ENCODE measurements around the gene CPHXL2.

DNA sequence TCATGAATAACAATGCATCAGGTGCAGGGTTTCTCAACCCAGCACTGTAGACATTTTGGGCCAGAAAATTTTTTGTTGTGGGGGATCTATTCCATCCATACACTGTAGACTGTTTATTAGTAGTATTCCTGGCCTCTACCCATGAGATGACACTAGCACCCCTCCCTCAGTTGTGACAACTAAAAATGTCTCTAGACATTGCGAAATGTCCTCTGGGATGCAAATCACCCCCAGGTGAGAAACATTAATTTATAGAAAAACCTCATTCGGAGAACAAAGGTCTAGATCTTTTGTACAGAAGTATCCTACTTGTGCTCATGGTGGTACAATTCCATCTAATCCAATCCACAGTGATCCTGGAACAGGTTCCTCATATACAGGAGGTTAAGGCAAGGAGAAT is 58.0 kb downstream of the CPHXL2 start:
- TF ChIP-seq, protein P1, sequence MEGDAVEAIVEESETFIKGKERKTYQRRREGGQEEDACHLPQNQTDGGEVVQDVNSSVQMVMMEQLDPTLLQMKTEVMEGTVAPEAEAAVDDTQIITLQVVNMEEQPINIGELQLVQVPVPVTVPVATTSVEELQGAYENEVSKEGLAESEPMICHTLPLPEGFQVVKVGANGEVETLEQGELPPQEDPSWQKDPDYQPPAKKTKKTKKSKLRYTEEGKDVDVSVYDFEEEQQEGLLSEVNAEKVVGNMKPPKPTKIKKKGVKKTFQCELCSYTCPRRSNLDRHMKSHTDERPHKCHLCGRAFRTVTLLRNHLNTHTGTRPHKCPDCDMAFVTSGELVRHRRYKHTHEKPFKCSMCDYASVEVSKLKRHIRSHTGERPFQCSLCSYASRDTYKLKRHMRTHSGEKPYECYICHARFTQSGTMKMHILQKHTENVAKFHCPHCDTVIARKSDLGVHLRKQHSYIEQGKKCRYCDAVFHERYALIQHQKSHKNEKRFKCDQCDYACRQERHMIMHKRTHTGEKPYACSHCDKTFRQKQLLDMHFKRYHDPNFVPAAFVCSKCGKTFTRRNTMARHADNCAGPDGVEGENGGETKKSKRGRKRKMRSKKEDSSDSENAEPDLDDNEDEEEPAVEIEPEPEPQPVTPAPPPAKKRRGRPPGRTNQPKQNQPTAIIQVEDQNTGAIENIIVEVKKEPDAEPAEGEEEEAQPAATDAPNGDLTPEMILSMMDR (IDR thresholded peaks at IDR 0.05), result no peak
- TF ChIP-seq POLR2A (IDR thresholded peaks at IDR 0.05) (no peak), POLR2AphosphoS5 (IDR thresholded peaks at IDR 0.05; ENCODE audit: insufficient read depth in 1 of 2, low read depth in 1 of 2) (no peak)

Measured in vagina (tissue), 2 donors.